ENCODE results near the gene IQCH. TPM values are rescaled to one million over a fixed set of nuclear protein-coding genes. Genes with fewer than 3 reads are reported as not detected.

IQCH gene
- total and polyA plus RNA-seq, 8 donors: 0.49 to 1.6 (median 1.2) TPM

DNA sequence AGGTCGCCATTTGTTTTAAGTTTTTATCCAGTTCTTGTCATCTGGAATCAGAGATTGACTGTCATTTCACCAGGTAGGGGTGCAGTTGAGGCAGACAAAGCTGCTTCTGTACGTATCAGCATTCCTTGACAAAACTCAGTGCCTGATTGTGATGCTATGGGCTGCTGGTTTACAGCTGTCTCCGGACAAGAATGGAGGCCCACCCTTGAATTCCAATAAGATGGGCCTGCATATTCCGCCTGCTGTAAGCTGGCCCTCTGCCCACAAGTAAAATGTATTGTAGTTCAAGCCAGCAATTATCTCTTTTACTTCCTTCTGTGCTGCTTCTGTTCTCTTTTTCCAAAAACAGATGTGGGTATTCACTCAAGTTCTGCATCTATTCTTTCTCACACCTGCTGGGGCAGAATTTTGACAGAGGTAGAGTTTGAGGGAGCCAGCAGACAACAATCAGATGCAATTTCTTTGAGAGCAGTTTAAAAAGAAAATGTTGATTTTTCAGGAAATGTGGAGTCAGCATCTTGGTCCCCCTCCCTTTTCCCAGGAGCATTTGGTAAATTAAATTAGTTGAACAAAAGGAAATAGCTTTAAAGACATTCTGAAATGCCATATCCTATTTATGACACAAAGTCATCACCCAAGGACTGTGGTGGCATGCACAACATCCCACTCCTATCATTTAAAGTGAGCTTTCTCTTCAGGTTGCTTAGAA is 53.5 kb downstream of the IQCH start:
- Histone ChIP-seq H3K27me3 (no peaks in the 10 kb centered on the region), H3K4me1 (no peaks in the 10 kb centered on the region), H3K9me3 (no peaks in the 10 kb centered on the region), H3K27ac (no peak overlapping the region), H3K4me3 (no peak overlapping the region), H3K36me3 (no peaks in the 10 kb centered on the region)
- WGBS, 2 donors: 52 to 55% methylated on average over 4 of the region's 4 CpGs
- no peak for TF ChIP-seq CTCF (IDR thresholded peaks at IDR 0.05)
- ATAC-seq: no peak
- no peak for FAIRE-seq
- intact Hi-C loops (cut with DNase I): loop anchor here (5.0 to 10.0 kb wide), 2 partner anchors 361 to 363 kb away; no protein-coding TSS in a partner anchor
- DNase-seq: no peak

DNA sequence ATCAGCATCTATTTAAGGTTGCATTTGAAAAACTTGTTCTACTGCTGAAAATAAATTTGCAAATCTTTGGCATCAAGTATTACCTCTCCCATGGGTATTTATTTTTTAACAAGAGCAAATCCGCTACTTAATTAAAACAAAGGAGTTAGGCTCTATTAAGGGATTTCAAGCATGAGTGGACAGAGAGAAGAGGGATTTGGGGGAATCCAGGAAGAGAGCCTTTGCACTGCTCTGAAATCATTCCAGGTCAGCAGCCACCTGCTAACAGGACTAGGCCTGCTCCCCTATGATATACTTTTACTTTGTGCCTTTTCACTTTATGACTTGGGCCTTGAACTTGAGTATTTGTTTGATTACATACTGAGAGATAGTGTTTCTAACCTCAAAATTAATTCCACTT is 57.1 kb downstream of the IQCH start:
- ATAC-seq (no peak), DNase-seq (no peak), FAIRE-seq (no peak)
- H3K27ac ChIP-seq: no peak overlapping the region
- 91 to 98% methylated on average over 1 of the region's 1 CpG for WGBS, 2 donors
- H3K4me1 ChIP-seq: no peaks in the 10 kb centered on the region
- TF ChIP-seq CTCF (IDR thresholded peaks at IDR 0.05): no peak
- intact Hi-C loops (cut with DNase I): no loop called here
- H3K9me3 ChIP-seq: no peaks in the 10 kb centered on the region
- no peak overlapping the region for H3K4me3 ChIP-seq
- no peaks in the 10 kb centered on the region for H3K36me3 ChIP-seq
- H3K27me3 ChIP-seq: no peaks in the 10 kb centered on the region

GRCh38 chr15:67319961-67320360 is 65.4 kb downstream of the IQCH start:
- intact Hi-C loops (cut with DNase I): no loop called here
- Histone ChIP-seq H3K9me3 (no peaks in the 10 kb centered on the region), H3K4me1 (no peaks in the 10 kb centered on the region), H3K4me3 (no peak overlapping the region), H3K27me3 (no peaks in the 10 kb centered on the region), H3K36me3 (no peaks in the 10 kb centered on the region), H3K27ac (no peak overlapping the region)
- DNase-seq: no peak
- FAIRE-seq: no peak
- TF ChIP-seq CTCF (IDR thresholded peaks at IDR 0.05): no peak
- WGBS, 2 donors: 85 to 87% methylated on average over 3 of the region's 3 CpGs
- no peak for ATAC-seq

DNA sequence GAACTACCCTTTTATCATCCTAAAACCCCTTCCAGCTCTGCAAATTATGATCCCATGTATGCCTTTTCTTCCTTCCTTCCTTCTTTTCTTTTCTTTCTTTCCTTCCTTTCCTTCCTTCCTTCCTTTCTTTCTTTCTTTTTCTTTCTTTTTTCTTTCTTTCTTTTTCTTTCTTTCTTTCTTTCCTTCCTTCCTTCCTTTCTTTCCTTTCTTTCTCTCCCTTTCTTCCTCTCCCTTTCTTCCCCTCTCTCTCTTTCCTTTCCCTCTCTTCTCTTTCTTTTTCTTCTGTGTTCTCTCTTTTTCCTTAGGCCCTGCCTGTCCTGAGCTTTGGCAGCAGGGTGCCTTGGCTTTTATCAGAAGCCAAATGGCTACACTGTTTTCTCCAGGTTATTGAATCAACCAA is 66.8 kb downstream of the IQCH start:
- Histone ChIP-seq H3K4me1 (no peaks in the 10 kb centered on the region), H3K27ac (no peak overlapping the region), H3K27me3 (no peaks in the 10 kb centered on the region), H3K9me3 (no peaks in the 10 kb centered on the region), H3K36me3 (no peaks in the 10 kb centered on the region), H3K4me3 (no peak overlapping the region)
- DNase-seq (no peak), ATAC-seq (no peak), FAIRE-seq (no peak)
- intact Hi-C loops (cut with DNase I): no loop called here
- no peak for TF ChIP-seq CTCF (IDR thresholded peaks at IDR 0.05)

GRCh38 chr15:67322481-67322880 is 67.9 kb downstream of the IQCH start:
- intact Hi-C loops (cut with DNase I): no loop called here
- H3K27me3 ChIP-seq: no peaks in the 10 kb centered on the region
- H3K4me3 ChIP-seq: no peak overlapping the region
- ATAC-seq (no peak), FAIRE-seq (no peak), DNase-seq (no peak)
- no peaks in the 10 kb centered on the region for H3K4me1 ChIP-seq
- no peak for TF ChIP-seq CTCF (IDR thresholded peaks at IDR 0.05)
- H3K36me3 ChIP-seq: no peaks in the 10 kb centered on the region
- no peaks in the 10 kb centered on the region for H3K9me3 ChIP-seq
- H3K27ac ChIP-seq: no peak overlapping the region
- WGBS, 2 donors: 85 to 97% methylated on average over 4 of the region's 4 CpGs

Measured in pancreas (tissue), 10 donors.